Right lobe of liver (tissue), 4 donors: ENCODE measurements around the gene MTHFS.

Experiments used
- POLR2A ChIP-seq: fragments of 450-650 bp; IDR thresholded peaks from one replicate; pipeline ENCODE4 v1.6.1; 2017; ENCODE audit warnings: antibody characterized with exemption, mild to moderate bottlenecking
- TF ChIP-seq, protein P1 (sequence below), 4 donors: fragments of 200-600 bp in 3 of 4; fragments of 450-650 bp in 1 of 4; IDR thresholded peaks; one replicate each; pipeline versions ENCODE4 v1.5.1 to v1.8.0; 2016 to 2022; ENCODE audit warnings: antibody characterized with exemption in 4 of 4, mild to moderate bottlenecking in 2 of 4
- donor health status: DM: no; HTN: no; CAD: no.
- donor health status: DM: no; HTN: no; CAD: no.
- donor health status: DM: no; HTN: yes; CAD: no.

DNA sequence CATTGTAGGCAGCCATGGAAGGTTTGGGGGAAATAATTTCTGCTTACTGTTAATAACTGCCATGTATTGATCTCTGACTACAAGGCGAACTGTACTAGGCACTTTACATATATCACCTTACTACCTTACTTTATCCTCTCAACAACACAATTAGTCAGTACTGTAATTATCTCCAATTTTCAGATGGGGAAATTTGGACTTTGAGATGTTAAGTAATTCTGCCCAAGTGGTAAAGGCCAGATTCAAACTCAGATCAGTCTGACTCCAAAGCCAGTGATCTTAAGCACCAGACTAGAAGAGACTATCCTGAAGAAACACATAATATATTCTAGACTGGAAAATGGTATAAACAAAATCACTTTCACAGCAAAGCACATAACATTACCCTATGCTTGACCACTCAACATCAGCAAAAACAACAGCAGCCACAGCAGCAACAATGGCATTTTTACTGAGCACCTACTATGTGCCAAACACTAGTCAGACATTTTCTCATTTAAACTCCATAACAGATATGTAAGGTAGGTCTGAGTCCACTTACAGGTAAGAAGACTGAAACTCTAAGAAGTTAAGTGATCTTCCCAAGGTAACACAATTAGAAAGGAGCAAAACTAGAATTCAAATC is 13.1 kb downstream of the MTHFS start:
- TF ChIP-seq, protein P1, sequence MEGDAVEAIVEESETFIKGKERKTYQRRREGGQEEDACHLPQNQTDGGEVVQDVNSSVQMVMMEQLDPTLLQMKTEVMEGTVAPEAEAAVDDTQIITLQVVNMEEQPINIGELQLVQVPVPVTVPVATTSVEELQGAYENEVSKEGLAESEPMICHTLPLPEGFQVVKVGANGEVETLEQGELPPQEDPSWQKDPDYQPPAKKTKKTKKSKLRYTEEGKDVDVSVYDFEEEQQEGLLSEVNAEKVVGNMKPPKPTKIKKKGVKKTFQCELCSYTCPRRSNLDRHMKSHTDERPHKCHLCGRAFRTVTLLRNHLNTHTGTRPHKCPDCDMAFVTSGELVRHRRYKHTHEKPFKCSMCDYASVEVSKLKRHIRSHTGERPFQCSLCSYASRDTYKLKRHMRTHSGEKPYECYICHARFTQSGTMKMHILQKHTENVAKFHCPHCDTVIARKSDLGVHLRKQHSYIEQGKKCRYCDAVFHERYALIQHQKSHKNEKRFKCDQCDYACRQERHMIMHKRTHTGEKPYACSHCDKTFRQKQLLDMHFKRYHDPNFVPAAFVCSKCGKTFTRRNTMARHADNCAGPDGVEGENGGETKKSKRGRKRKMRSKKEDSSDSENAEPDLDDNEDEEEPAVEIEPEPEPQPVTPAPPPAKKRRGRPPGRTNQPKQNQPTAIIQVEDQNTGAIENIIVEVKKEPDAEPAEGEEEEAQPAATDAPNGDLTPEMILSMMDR (IDR thresholded peaks at IDR 0.05), result no peak
- TF ChIP-seq POLR2A, result no peak
